NCI-H446 (cell line): ENCODE data around the gene DNAAF5.

Experiments
- DNase-seq, 2 experiments: peaks; one replicate each; lab custom pipeline; 2025; lab: John Stamatoyannopoulos, UW

DNAAF5 gene

GRCh38 chr7:834277-834676 is 107.8 kb downstream of the DNAAF5 start:
- DNase-seq = no peak

DNA sequence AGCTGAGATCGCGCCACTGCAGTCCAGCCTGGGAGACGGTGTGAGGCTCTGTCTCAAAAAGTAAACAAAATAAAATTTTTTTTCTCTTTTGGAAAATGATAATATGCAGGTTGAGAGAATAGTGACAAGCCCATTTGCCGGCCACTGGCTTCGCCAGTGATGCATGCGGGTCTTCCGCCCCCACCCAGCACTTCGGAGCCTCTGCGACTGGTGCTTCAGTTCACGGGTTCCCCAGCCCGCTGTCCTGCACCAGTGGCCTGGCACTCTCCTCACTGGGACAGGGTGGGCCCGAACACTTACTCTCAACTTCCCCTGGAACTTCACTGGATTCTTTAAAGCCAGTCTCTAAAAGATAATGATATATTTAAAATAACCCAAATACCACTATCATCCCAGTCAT is 108.5 kb downstream of the DNAAF5 start:
- no peak for DNase-seq

DNA sequence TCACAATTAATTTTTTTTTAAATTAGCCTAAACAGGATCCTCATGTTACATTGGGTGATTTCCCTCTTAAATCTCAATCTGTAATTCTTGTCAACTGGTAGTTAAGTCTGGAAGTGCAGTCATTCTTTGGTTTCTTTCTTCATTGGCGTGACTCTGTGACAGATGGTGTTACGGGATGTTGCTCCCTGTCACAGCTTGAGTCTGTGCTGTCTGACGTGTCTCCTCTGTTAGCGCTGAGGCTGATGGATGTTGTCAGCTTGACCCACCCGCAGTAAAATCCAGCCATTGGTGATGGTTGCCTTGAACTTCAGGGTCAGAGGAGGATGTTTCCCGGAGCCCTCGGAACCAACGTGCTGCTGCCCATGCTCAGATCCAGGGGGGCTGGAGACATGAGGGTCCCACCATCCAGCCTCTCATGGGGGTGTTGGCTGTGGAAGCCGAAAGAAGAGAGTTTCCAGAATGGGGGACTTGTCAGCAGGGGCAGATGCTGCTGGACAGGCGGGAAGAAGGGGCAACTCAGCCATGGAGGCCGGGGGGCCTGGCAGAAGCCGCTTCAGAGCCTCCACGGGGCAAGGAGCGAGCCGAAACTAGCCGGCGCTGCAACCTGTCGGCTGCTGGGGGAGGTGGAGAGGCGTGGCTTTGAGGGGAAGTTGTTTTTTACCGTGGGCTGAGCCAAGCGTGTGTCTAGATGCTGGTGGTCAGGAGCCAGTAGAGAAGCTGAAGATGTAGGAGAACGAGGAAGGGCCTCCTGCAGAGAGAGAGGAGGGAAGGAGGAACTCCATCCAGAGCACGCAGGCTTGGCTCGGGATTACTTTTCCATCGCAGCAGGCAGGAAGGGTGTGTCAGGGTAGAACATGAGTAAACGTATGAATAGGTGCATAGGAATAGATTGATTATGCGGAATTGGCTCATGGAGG is 109.2 kb downstream of the DNAAF5 start:
- DNase-seq = peak; percentile 36 to 61
